ENCODE results near the gene NR1H2.

GRCh38 chr19:50356691-50357177 lies 19.5 kb upstream of the NR1H2 start:
- TF ChIP-seq, protein P1, sequence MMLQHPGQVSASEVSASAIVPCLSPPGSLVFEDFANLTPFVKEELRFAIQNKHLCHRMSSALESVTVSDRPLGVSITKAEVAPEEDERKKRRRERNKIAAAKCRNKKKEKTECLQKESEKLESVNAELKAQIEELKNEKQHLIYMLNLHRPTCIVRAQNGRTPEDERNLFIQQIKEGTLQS (IDR thresholded peaks at IDR 0.05): no peak
- no peak for TF ChIP-seq CTCF (IDR thresholded peaks at IDR 0.05; ENCODE audit: low read depth, low read length, missing input control)
